Measurements from ENCODE around the gene CKS2.

The CKS2 gene

GRCh38 chr9:89361816-89362646 lies 51.0 kb downstream of the CKS2 start:
- DNase-seq = no peak
- in situ Hi-C loops (cut with MboI; ENCODE audit: low pct_unique_long_range_greater_than_20kb, low sequenced_read_pairs) = no loop called here

- no peak for DNase-seq
- in situ Hi-C loops (cut with MboI; ENCODE audit: low pct_unique_long_range_greater_than_20kb, low sequenced_read_pairs) = no loop called here
Observed at GRCh38 chr9:89362647-89363310, 51.8 kb downstream of the CKS2 start.

GRCh38 chr9:89363311-89363670 lies 52.3 kb downstream of the CKS2 start:
- in situ Hi-C loops (cut with MboI; ENCODE audit: low pct_unique_long_range_greater_than_20kb, low sequenced_read_pairs) = no loop called here
- DNase-seq = no peak

- no peak for DNase-seq
Observed at GRCh38 chr9:89363921-89364665, 53.1 kb downstream of the CKS2 start.

GRCh38 chr9:89364666-89365531 lies 53.9 kb downstream of the CKS2 start:
- in situ Hi-C loops (cut with MboI; ENCODE audit: low pct_unique_long_range_greater_than_20kb, low sequenced_read_pairs) = no loop called here
- DNase-seq = no peak

More at GRCh38 chr9:89363921-89364665, 53.1 kb downstream of the CKS2 start:
- in situ Hi-C loops (cut with MboI; ENCODE audit: low pct_unique_long_range_greater_than_20kb, low sequenced_read_pairs) = no loop called here

GRCh38 chr9:89365532-89365912 lies 54.5 kb downstream of the CKS2 start:
- DNase-seq = no peak
- in situ Hi-C loops (cut with MboI; ENCODE audit: low pct_unique_long_range_greater_than_20kb, low sequenced_read_pairs) = no loop called here
